ENCODE measurements around the gene OR1M1. TPM values are rescaled to one million over a fixed set of nuclear protein-coding genes. Genes with fewer than 3 reads are reported as not detected.

OR1M1 gene, protein sequence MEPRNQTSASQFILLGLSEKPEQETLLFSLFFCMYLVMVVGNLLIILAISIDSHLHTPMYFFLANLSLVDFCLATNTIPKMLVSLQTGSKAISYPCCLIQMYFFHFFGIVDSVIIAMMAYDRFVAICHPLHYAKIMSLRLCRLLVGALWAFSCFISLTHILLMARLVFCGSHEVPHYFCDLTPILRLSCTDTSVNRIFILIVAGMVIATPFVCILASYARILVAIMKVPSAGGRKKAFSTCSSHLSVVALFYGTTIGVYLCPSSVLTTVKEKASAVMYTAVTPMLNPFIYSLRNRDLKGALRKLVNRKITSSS
- not detected in 2 replicates for total RNA-seq

DNA sequence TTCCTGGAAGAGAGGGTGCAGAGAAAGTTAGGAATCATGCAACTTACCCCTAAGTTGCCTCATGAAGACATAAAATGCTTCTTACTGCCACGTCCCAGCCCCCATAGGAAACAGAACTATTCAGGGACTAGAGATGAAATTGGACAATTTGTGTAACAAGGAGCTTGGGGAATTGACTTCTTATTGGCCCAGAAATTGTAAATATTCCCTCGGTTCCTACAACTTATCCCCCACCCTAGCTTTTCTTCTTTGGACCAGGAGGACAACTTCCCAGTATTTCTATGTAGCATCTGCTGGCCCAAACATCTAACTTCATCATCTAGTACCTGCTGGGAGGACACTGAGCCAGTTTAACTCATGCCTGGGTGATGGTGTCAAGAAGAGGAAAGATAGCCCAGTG, at the start of gene OR1M1:
Gene OR1M1 (plus strand): TSS at position 301 of the 400 bp plus-strand sequence. CDS start 6,184 bp downstream, outside the sequence.

DNA sequence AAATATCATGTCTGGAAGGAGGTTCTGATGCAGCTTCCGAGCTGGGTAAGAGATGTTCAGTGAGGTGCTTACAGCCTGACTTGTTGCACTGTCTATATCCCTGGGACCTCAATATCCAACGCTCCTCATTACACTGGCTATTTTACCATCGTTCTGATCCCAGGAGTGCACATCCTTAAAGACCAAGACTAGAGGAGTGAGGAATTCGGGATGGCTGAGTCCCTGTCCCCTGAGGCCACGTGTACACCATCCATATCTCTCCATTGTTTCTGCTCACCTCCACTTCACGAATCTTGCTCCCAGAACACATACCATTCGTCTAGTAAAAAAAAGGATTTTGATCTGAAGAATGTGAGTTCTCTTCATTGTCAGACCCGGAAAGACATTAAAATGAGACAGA, 20.5 kb downstream of the OR1M1 start, which contains the start of gene OR7G2:
Gene OR7G2 (minus strand): TSS at position 101 of the 400 bp plus-strand sequence. CDS start 4,232 bp downstream, outside the sequence.

GRCh38 chr19:9115307-9115813, 28.5 kb downstream of the OR1M1 start, which contains the start of gene OR7G1:
OR7G1 (minus strand) TSS chr19:9115763; CDS start chr19:9115763, 0 bp downstream.

DNA sequence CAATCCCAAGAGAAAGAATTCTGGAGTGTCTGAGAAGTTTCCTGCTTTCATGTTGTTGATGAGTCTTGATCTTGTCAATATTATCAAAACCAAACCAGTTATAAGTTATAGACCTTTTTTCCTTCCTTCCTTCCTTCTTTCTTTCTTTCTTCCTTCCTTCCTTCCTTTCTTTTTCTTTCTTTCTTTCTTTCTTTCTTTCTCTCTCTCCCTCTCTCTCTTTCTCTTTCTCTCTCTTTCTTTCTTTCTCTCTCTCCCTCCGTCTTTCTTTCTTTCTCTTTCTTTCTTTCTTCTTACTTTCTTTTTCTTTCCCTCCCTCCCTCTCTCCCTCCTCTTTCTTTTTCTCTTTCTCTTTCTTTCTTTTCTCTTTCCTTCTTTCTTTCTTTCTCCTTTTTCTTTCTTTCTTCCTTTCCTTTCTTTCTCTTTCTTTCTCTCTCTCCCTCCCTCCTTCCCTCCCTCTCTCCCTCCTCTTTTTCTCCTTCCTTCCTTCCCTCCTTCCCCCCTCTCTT, 40.1 kb downstream of the OR1M1 start, which contains the start of gene OR7G3:
Gene OR7G3 (minus strand): TSS at position 51 of the 506 bp plus-strand sequence. CDS start 0 bp downstream, at position 51.

DNA sequence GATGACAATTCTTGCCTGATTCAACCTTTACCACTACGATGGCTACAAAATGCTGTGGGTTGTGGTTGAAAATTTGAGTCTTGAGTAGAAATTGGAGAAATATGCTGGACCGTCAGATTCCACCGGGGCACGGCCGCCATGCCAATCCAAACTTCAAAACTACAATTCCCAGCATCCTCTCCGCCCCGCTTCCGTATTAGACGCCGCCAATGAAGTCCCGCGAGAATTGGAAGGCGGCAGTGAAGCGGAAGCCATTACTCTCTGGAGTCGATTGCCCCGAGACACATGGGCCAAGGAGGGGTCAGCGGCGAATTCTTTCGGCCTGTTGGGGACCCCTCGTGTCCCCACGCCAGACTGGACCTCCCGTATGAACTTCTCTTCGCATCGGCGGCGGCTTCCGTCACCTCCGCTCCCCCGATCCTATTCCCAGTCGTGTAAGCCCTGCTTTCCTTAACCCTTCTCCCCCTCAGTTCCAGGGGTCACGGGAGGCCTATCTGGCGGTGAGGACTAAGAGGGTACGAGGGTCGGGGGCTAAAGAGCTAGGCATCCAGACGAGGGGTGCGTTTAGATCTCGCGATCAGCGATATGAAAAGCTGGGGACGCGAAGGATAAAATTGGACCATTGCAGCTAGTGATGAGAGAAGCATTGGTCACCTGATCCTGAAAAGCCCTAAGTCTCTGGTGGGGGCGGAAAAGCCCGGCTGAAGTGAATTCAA, 53.5 kb downstream of the OR1M1 start, which contains the start of gene ZNF317:
Gene ZNF317 (plus strand): TSS at position 239 of the 716 bp plus-strand sequence. CDS start 15,620 bp downstream, outside the sequence.

Other genes starting within 250 kb of the OR1M1 start
- not detected in 2 replicates for gene MUC16, start 76.7 kb upstream of the OR1M1 start, total RNA-seq
- gene OR7G2, start 20.4 kb downstream of the OR1M1 start, total RNA-seq = not detected in 2 replicates
- not detected in 2 replicates for gene OR7G1, start 28.7 kb downstream of the OR1M1 start, total RNA-seq
- gene OR7G3, start 39.9 kb downstream of the OR1M1 start, total RNA-seq = not detected in 2 replicates
- 13.4 and 21.4 TPM in 2 replicates for gene ZNF317, start 53.3 kb downstream of the OR1M1 start, total RNA-seq
- not detected in 2 replicates for gene OR7D2, start 91.9 kb downstream of the OR1M1 start, total RNA-seq
- gene OR7D4, start 132.5 kb downstream of the OR1M1 start, total RNA-seq = not detected in 2 replicates
- not detected in 2 replicates for gene OR7E24, start 163.9 kb downstream of the OR1M1 start, total RNA-seq
- gene ZNF699, start 222.8 kb downstream of the OR1M1 start, total RNA-seq = 9.8 and 12.2 TPM in 2 replicates
- gene ZNF559, start 237.1 kb downstream of the OR1M1 start, total RNA-seq = 13.9 and 15.9 TPM in 2 replicates

Measured in cardiac ventricle fibroblast (primary cell).